H1 (cell line): ENCODE results near the gene PECR. TPM values are rescaled to one million over a fixed set of nuclear protein-coding genes. Genes with fewer than 3 reads are reported as not detected.

Source experiments
- CTCF ChIA-PET: fragments of 300-600 bp; sonication (Branson Sonifier 250); formaldehyde crosslinking; loops from one replicate; lab custom pipeline; 2021; ENCODE audit not compliant: partially characterized antibody; lab: Charles Lee
- POLR2A ChIA-PET: fragments of 300-600 bp; sonication (Branson Sonifier 250); formaldehyde crosslinking; loops from one replicate; lab custom pipeline; 2021; ENCODE audit warnings: inconsistent platforms; ENCODE audit not compliant: partially characterized antibody; lab: Charles Lee
- DNase-seq, 2 experiments: peaks; one replicate each; pipeline versions ENCODE4 v3.0.0 to v3.0.0-alpha.2; 2010 to 2022; ENCODE audit warnings: low spot score in 2 of 2, low read depth in 1 of 2, mixed read lengths in 1 of 2
- FAIRE-seq: peaks from 2 replicates; lab custom pipeline; 2011; peaks lifted over from hg19 to GRCh38; lab: Jason Lieb, UNC
- H2AFZ ChIP-seq: 2 replicates; pipeline ENCODE4 v1.8.1; 2012; ENCODE audit warnings: low read length, inconsistent platforms
- H2AK5ac ChIP-seq: 2 replicates; pipeline ENCODE4 v1.6.1; 2013; ENCODE audit warnings: low read depth, low read length
- H2BK120ac ChIP-seq: replicated peaks from 2 replicates; pipeline ENCODE3; 2013; ENCODE audit warnings: low read depth, low read length, inconsistent platforms
- H2BK12ac ChIP-seq: 2 replicates; pipeline ENCODE4 v1.6.1; 2013; ENCODE audit warnings: low read depth, low read length
- H2BK15ac ChIP-seq: 2 replicates; pipeline ENCODE4 v1.6.1; 2013; ENCODE audit warnings: low read length
- H2BK20ac ChIP-seq: 2 replicates; pipeline ENCODE4 v1.6.1; 2013; ENCODE audit warnings: low read length
- H2BK5ac ChIP-seq: 2 replicates; pipeline ENCODE4 v1.6.1; 2013; ENCODE audit warnings: low read depth, low read length
- H3K14ac ChIP-seq: 2 replicates; pipeline ENCODE4 v1.6.1; 2013; ENCODE audit warnings: inconsistent platforms; ENCODE audit not compliant: insufficient read length
- H3K18ac ChIP-seq: 2 replicates; pipeline ENCODE4 v1.6.1; 2013; ENCODE audit warnings: low read length; ENCODE audit errors: extremely low read depth
- H3K23ac ChIP-seq: 2 replicates; pipeline ENCODE4 v1.6.1; 2013; ENCODE audit warnings: inconsistent platforms; ENCODE audit not compliant: insufficient read length
- H3K23me2 ChIP-seq: 2 replicates; pipeline ENCODE4 v1.6.1; 2013; ENCODE audit warnings: low read depth, low read length
- H3K27ac ChIP-seq: 2 replicates; pipeline ENCODE4 v1.6.1; 2011; ENCODE audit warnings: low read depth, low read length, inconsistent platforms
- H3K27me3 ChIP-seq, 4 experiments: replicated peaks in 1 of 4; 1 replicate in 1 of 4; 2 replicates in 3 of 4; pipeline versions ENCODE4 v1.6.1 to v1.8.1; 2011 to 2013; ENCODE audit warnings: low read length in 3 of 4, mild to moderate bottlenecking in 3 of 4, inconsistent platforms in 2 of 4, mixed read lengths in 2 of 4, moderate library complexity in 1 of 4; ENCODE audit not compliant: control insufficient read depth in 3 of 4, insufficient read depth in 3 of 4; ENCODE audit errors: extremely low read depth in 1 of 4
- H3K36me3 ChIP-seq, 4 experiments: 2 replicates each; pipeline versions ENCODE4 v1.6.1 to v1.8.1; 2011 to 2013; ENCODE audit warnings: mild to moderate bottlenecking in 4 of 4, low read length in 3 of 4, moderate library complexity in 2 of 4, control low read depth in 1 of 4, inconsistent platforms in 1 of 4; ENCODE audit not compliant: insufficient read depth in 4 of 4, control insufficient read depth in 2 of 4
- H3K4ac ChIP-seq: replicated peaks from 2 replicates; pipeline ENCODE3; 2013; ENCODE audit warnings: low read length, low read depth, mixed read lengths, inconsistent platforms; ENCODE audit not compliant: insufficient read length
- H3K4me1 ChIP-seq, 4 experiments: replicated peaks in 1 of 4; 1 replicate in 1 of 4; 2 replicates in 3 of 4; pipeline versions ENCODE4 v1.6.1 to v1.8.1; 2011 to 2013; ENCODE audit warnings: low read length in 3 of 4, inconsistent platforms in 2 of 4, mixed read lengths in 1 of 4; ENCODE audit not compliant: insufficient read depth in 4 of 4, control insufficient read depth in 3 of 4
- H3K4me2 ChIP-seq, 2 experiments: 2 replicates each; pipeline versions ENCODE4 v1.6.1 to v1.8.1; 2011 to 2013; ENCODE audit warnings: low read depth in 2 of 2, low read length in 2 of 2, control low read depth in 1 of 2, inconsistent platforms in 1 of 2, mild to moderate bottlenecking in 1 of 2; ENCODE audit not compliant: insufficient read depth in 1 of 2
- H3K4me3 ChIP-seq, 4 experiments: fragments of 200-600, 300-600 bp in 1 of 4; sonication (generic), shearing (Covaris generic), sonication (Bioruptor Twin) in 1 of 4; 2 replicates each; pipeline versions ENCODE4 v1.5.1 to v1.8.1; 2011 to 2016; ENCODE audit warnings: low read length in 4 of 4, low read depth in 3 of 4, control low read depth in 2 of 4, inconsistent platforms in 2 of 4, mild to moderate bottlenecking in 2 of 4, mixed read lengths in 1 of 4, moderate library complexity in 1 of 4; ENCODE audit not compliant: insufficient read depth in 2 of 4; ENCODE audit errors: extremely low read depth in 1 of 4
- H3K56ac ChIP-seq: replicated peaks from 2 replicates; pipeline ENCODE3; 2013; ENCODE audit warnings: low read depth, mild to moderate bottlenecking, mixed read lengths, low read length, inconsistent platforms; ENCODE audit not compliant: insufficient read length
- H3K79me1 ChIP-seq: 2 replicates; pipeline ENCODE4 v1.6.1; 2013; ENCODE audit warnings: low read depth, low read length, control low read depth
- H3K79me2 ChIP-seq, 2 experiments: 2 replicates each; pipeline versions ENCODE4 v1.6.1 to v1.8.1; 2012 to 2013; ENCODE audit warnings: low read length in 2 of 2, mild to moderate bottlenecking in 2 of 2, inconsistent platforms in 1 of 2; ENCODE audit not compliant: insufficient read depth in 2 of 2, control insufficient read depth in 1 of 2
- H3K9ac ChIP-seq, 4 experiments: replicated peaks in 1 of 4; 1 replicate in 1 of 4; 2 replicates in 3 of 4; pipeline versions ENCODE4 v1.6.1 to v1.8.1; 2011 to 2013; ENCODE audit warnings: low read depth in 3 of 4, low read length in 3 of 4, control low read depth in 2 of 4, mild to moderate bottlenecking in 2 of 4, moderate library complexity in 2 of 4, inconsistent platforms in 1 of 4; ENCODE audit errors: extremely low read depth in 1 of 4
- H3K9me3 ChIP-seq, 2 experiments: 2 replicates each; pipeline versions ENCODE4 v1.6.1 to v1.8.1; 2012 to 2013; ENCODE audit warnings: mild to moderate bottlenecking in 2 of 2, moderate library complexity in 2 of 2, control low read depth in 1 of 2, inconsistent platforms in 1 of 2, low read depth in 1 of 2, low read length in 1 of 2, mixed read lengths in 1 of 2; ENCODE audit not compliant: insufficient read depth in 2 of 2
- H4K20me1 ChIP-seq, 2 experiments: replicated peaks in 1 of 2; 2 replicates each; pipeline versions ENCODE3 to v1.8.1; 2011 to 2013; ENCODE audit warnings: inconsistent platforms in 2 of 2, low read length in 2 of 2, mild to moderate bottlenecking in 1 of 2; ENCODE audit not compliant: insufficient read depth in 2 of 2, control insufficient read depth in 1 of 2
- H4K5ac ChIP-seq: 2 replicates; pipeline ENCODE4 v1.6.1; 2013; ENCODE audit warnings: low read length, low read depth, mixed read lengths, inconsistent platforms; ENCODE audit not compliant: insufficient read length
- H4K8ac ChIP-seq: 2 replicates; pipeline ENCODE4 v1.8.0; 2013; ENCODE audit warnings: mild to moderate bottlenecking, moderate library complexity, low read length, inconsistent platforms; ENCODE audit not compliant: insufficient read depth; ENCODE audit errors: extremely low read depth
- H4K91ac ChIP-seq: replicated peaks from 2 replicates; pipeline ENCODE3; 2013; ENCODE audit warnings: low read length, mixed read lengths, inconsistent platforms; ENCODE audit not compliant: insufficient read length
- CBX5 ChIP-seq: fragments of 300-800, 300-1000 bp; sonication (generic); IDR thresholded peaks from 2 replicates; pipeline ENCODE4 v1.7.1; 2016; ENCODE audit warnings: antibody characterized with exemption, low read length, low read depth
- CBX8 ChIP-seq: fragments of 300-800, 300-1000 bp; sonication (generic); IDR thresholded peaks from 2 replicates; pipeline ENCODE4 v1.7.1; 2016; ENCODE audit warnings: low read depth, low read length, borderline replicate concordance
- CREB1 ChIP-seq: IDR thresholded peaks from 2 replicates; pipeline ENCODE4 v1.6.1; 2012; ENCODE audit warnings: inconsistent platforms
- E2F6 ChIP-seq: IDR thresholded peaks from 2 replicates; pipeline ENCODE4 v1.6.1; 2012; ENCODE audit warnings: inconsistent platforms
- HDAC6 ChIP-seq: IDR thresholded peaks from one replicate; pipeline ENCODE4 v1.7.1; 2012; ENCODE audit warnings: low read depth, mild to moderate bottlenecking, inconsistent platforms, low read length, moderate library complexity
- SIRT6 ChIP-seq: IDR thresholded peaks from one replicate; pipeline ENCODE4 v1.7.1; 2012; ENCODE audit warnings: low read length, inconsistent platforms
- SRF ChIP-seq: IDR thresholded peaks from 2 replicates; pipeline ENCODE4 v1.6.1; 2011; ENCODE audit warnings: mild to moderate bottlenecking, low read depth, low read length, moderate library complexity
- WGBS, 2 experiments: shearing (Covaris generic) in 1 of 2; methylation state at CpG; one replicate each; pipeline versions ENCODE4 v1.1.6 to v1.1.7; 2013 to 2015; ENCODE audit warnings: low lambda C conversion rate in 2 of 2, mixed read lengths in 2 of 2, inconsistent platforms in 1 of 2, low coverage in 1 of 2, missing lambda C conversion rate in 1 of 2; ENCODE audit not compliant: insufficient replicate concordance in 2 of 2, insufficient coverage in 1 of 2, insufficient read length in 1 of 2; ENCODE audit errors: extremely low coverage in 1 of 2, missing lambda C conversion rate in 1 of 2; 5-methylcytosine and 5-hydroxymethylcytosine counted together
- polyA plus RNA-seq, 7 experiments: library from polyadenylated mRNA; depleted of rRNA in 3 of 7; stranded (reverse) in 5 of 7; unstranded in 2 of 7; fragments of >200 nt in 5 of 7; fragments of 200-250 nt in 2 of 7; gene quantifications; 1 replicate in 5 of 7; 2 replicates in 1 of 7; 4 replicates in 1 of 7; pipeline versions ENCODE4 v1.2.1 to v1.2.3, GENCODE V29; 2011 to 2013; ENCODE audit warnings: missing spikeins in 2 of 7, mixed read lengths in 2 of 7
- total RNA-seq: library from RNA; stranded (reverse); fragmentation: NEBNext Ultra II Directional; extraction: Animal tissue kit (Norgen Biotek cat#: 25700); gene quantifications from 2 replicates; pipeline ENCODE4 v1.2.1, GENCODE V29; 2021

The PECR gene
- total and polyA plus RNA-seq, 2 of the 8 experiments (the other 6 are each of a cell fraction or from before 2014, with no cell fraction given) = 15.9 to 19.2 TPM

DNA sequence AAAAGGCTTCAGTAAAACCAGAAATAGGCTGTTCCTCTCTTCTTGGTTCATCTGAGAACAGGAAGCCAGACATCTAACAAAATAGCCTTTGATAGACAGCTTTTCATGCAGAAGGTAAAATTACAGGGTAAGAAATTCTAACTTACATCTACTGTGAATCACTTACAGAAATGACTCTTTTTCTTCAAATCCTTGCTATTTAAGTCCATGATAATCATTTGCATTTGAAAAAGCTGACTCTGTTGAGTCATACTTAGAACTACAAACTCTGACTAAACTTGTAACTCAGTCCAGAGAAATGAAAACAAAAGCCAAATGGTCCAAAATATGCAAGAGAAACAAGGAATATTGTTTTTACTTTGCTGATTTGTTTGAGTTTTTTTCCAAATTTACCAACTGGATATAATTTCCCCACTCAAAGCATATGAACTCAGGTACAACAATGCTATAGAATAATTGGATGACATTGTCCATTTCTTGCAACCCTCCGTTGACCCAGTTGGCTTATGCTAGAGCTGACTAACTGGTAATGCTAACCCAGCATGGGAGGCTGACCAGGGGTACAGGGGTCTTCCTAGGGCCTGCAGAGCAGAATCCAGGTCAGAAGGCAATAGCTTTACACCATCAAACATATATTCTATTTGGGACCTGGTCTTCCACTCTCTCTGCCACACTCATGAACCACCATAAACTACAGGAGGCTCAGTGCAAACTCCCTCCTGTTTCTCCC, 49.5 kb downstream of the PECR start:
- Histone ChIP-seq H2BK120ac (no peak overlapping the region), H3K56ac (no peak overlapping the region), H3K4me3 (no peak overlapping the region), H2AFZ (no peak overlapping the region), H3K23me2 (peaks cover 2% of the 10 kb centered on the region; the same call in 1 of the 2 replicates), H3K79me1 (no peaks in the 10 kb centered on the region), H4K5ac (no peak overlapping the region), H2BK20ac (no peak overlapping the region), H2AK5ac (no peak overlapping the region), H3K36me3 (peaks cover 0 to 5% (median 3%) of the 10 kb centered on the region in 4 experiments; a peak in 3 of 8 replicates), H2BK5ac (no peak overlapping the region), H3K4me1 (peaks cover 0 to 3% (median 0%) of the 10 kb centered on the region in 4 experiments; a peak in 1 of 7 replicates), H3K9me3 (no peaks in the 10 kb centered on the region), H3K79me2 (no peaks in the 10 kb centered on the region), H3K27me3 (no peaks in the 10 kb centered on the region), H3K18ac (no peak overlapping the region), H4K91ac (no peak overlapping the region), H3K9ac (no peak overlapping the region), H3K4me2 (no peak overlapping the region), H3K4ac (no peak overlapping the region), H4K20me1 (peaks cover 0 to 4% of the 10 kb centered on the region in 2 experiments), H3K14ac (no peak overlapping the region), H3K27ac (no peak overlapping the region), H2BK12ac (no peak overlapping the region), H4K8ac (no peak overlapping the region), H2BK15ac (no peak overlapping the region), H3K23ac (no peak overlapping the region)
- FAIRE-seq (no peak), DNase-seq (no peak)
- ChIA-PET POLR2A (interaction anchor here (0.7 to 1.5 kb wide), 3 partner anchors 9 to 25 kb away, joined by 3 to 6 read pairs (median 4); no protein-coding TSS in a partner anchor), CTCF (interaction anchor here (0.8 to 11.7 kb wide), 7 partner anchors 12 to 87 kb away, joined by 3 to 165 read pairs (median 13); no protein-coding TSS in a partner anchor)
- 82% methylated on average over 1 of the region's 1 CpG; no CpG with 5 or more reads in 1 of the 2 experiments for WGBS, 2 experiments
- TF ChIP-seq CBX8 (no peak), E2F6 (no peak), CREB1 (no peak), HDAC6 (no peak), SIRT6 (no peak), CBX5 (no peak), SRF (no peak)
